Activated naive CD4-positive, alpha-beta T cell treated with anti-CD3 and anti-CD28 coated beads, Interleukin-2, amount 50 U/mL, for 72 hours (primary cell): ENCODE results near the gene CELA2A. TPM values are rescaled to one million over a fixed set of nuclear protein-coding genes. Genes with fewer than 3 reads are reported as not detected.
"Not testable (repeated sequence)": the region's sequence is repeated elsewhere in the genome, so short reads cannot be mapped to it uniquely, and the experiment has no call there.

Experiments used
- ATAC-seq, 2 donors: fragments of 150-1000 bp; cut with Tn5 transposase; 2 replicates each; pipeline ENCODE4 v1.10.0; 2021; ENCODE audit warnings: mild to moderate bottlenecking in 2 of 2, moderate library complexity in 2 of 2
- DNase-seq, 2 donors: peaks; one replicate each; pipeline ENCODE4 v3.0.0; 2021 to 2022; ENCODE audit warnings: low spot score in 2 of 2
- H3K27ac Mint-ChIP-seq, 2 donors: one replicate each; pipeline ENCODE4 v1.8.0; 2022; ENCODE audit warnings: mild to moderate bottlenecking in 2 of 2, mixed read lengths in 2 of 2
- H3K36me3 Mint-ChIP-seq, 2 donors: one replicate each; pipeline ENCODE4 v1.8.0; 2022; ENCODE audit warnings: mixed read lengths in 2 of 2
- H3K9me3 Mint-ChIP-seq, 2 donors: one replicate each; pipeline ENCODE4 v1.8.0; 2022; ENCODE audit warnings: mixed read lengths in 2 of 2
- total RNA-seq, 2 donors: library from RNA; stranded (reverse); gene quantifications; one replicate each; pipeline ENCODE4 v1.2.3, GENCODE V29; 2022

Gene CELA2A
- total RNA-seq, 2 donors from 2014 or later = not detected

GRCh38 chr1:15521206-15521906, 64.8 kb downstream of the CELA2A start:
- H3K36me3 Mint-ChIP-seq = peaks cover 8 to 10% of the 10 kb centered on the region in 2 donors
- not testable (repeated sequence) for DNase-seq, ATAC-seq, H3K9me3 Mint-ChIP-seq
- H3K27ac Mint-ChIP-seq = peak overlapping the region in 1 of 2 donors; percentile 26

Other genes with a start within 250 kb of the CELA2A start
- gene FHAD1, start 209.5 kb upstream of the CELA2A start, total RNA-seq = under 1 TPM in 1 of 2 donors, not detected in 1; 0.27 TPM
- gene EFHD2, start 46.8 kb upstream of the CELA2A start, total RNA-seq = 10 to 100 TPM; 18.8 to 55.8 TPM
- gene CTRC, start 18.3 kb upstream of the CELA2A start, total RNA-seq = not detected
- not detected for gene CELA2B, start 19.4 kb downstream of the CELA2A start, total RNA-seq
- gene CASP9, start 67.5 kb downstream of the CELA2A start, total RNA-seq = 10 to 100 TPM; 12.0 to 16.9 TPM
- gene DNAJC16, start 70.1 kb downstream of the CELA2A start, total RNA-seq = 10 to 100 TPM in 1 of 2 donors, 1 to 10 TPM in 1; 4.6 to 10.9 TPM
- 10 to 100 TPM; 15.3 to 16.6 TPM for gene AGMAT, start 128.3 kb downstream of the CELA2A start, total RNA-seq
- 10 to 100 TPM; 23.9 to 32.2 TPM for gene DDI2, start 160.7 kb downstream of the CELA2A start, total RNA-seq
- 10 to 100 TPM; 46.5 to 48.0 TPM for gene PLEKHM2, start 227.6 kb downstream of the CELA2A start, total RNA-seq